Esophagus squamous epithelium (tissue), 4 donors: Measurements from ENCODE around the gene CCDC73.

Experiments
- POLR2A ChIP-seq, 4 donors: fragments of 450-650 bp; IDR thresholded peaks; one replicate each; pipeline ENCODE4 v1.6.1; 2017; ENCODE audit warnings: antibody characterized with exemption in 4 of 4, mild to moderate bottlenecking in 4 of 4, moderate library complexity in 3 of 4
- TF ChIP-seq, protein P1 (sequence below), 6 experiments: fragments of 450-650 bp in 4 of 6; fragments of 200-600 bp in 2 of 6; sonication (generic) in 2 of 6; IDR thresholded peaks; one replicate each; pipeline ENCODE4 v1.5.1; 2016 to 2019; ENCODE audit warnings: antibody characterized with exemption in 6 of 6, mild to moderate bottlenecking in 4 of 6, moderate library complexity in 4 of 6

DNA sequence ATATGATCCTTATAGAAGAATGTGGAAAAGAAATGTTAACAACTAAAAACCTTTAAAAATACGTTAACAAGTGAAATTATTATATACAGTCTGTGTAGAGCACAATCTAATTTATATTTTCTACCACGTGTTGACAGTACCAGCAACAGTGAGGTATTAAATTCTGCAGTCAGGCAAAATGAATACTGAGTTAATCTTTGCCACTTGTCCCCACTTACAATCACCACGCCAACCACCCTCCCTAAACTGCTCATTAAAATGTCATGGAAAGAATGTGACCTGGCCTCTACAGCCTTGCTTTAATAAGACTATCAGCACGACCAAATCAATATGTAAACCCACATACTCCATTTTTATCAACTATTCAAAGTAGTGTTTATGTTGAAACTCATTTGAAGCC lies 239.4 kb downstream of the CCDC73 start:
- no peak for TF ChIP-seq POLR2A (IDR thresholded peaks at IDR 0.05)
- TF ChIP-seq, protein P1, sequence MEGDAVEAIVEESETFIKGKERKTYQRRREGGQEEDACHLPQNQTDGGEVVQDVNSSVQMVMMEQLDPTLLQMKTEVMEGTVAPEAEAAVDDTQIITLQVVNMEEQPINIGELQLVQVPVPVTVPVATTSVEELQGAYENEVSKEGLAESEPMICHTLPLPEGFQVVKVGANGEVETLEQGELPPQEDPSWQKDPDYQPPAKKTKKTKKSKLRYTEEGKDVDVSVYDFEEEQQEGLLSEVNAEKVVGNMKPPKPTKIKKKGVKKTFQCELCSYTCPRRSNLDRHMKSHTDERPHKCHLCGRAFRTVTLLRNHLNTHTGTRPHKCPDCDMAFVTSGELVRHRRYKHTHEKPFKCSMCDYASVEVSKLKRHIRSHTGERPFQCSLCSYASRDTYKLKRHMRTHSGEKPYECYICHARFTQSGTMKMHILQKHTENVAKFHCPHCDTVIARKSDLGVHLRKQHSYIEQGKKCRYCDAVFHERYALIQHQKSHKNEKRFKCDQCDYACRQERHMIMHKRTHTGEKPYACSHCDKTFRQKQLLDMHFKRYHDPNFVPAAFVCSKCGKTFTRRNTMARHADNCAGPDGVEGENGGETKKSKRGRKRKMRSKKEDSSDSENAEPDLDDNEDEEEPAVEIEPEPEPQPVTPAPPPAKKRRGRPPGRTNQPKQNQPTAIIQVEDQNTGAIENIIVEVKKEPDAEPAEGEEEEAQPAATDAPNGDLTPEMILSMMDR (IDR thresholded peaks at IDR 0.05) = no peak
